Smooth muscle cell (in vitro differentiated cells): ENCODE data around the gene TRIM29. TPM values are rescaled to one million over a fixed set of nuclear protein-coding genes. Genes with fewer than 3 reads are reported as not detected.

ENCODE experiments used
- DNase-seq: peaks from one replicate; lab custom pipeline; 2025; ENCODE audit not compliant: unreplicated experiment; lab: John Stamatoyannopoulos, UW
- H2AFZ ChIP-seq: fragments of 200-600 bp; sonication (generic); 2 replicates; pipeline ENCODE4 v1.6.0; 2016; ENCODE audit warnings: antibody characterized with exemption, low read depth, mild to moderate bottlenecking
- H3F3A ChIP-seq: fragments of 200-600 bp; sonication (generic); 2 replicates; pipeline ENCODE4 v1.6.0; 2017; ENCODE audit warnings: antibody characterized with exemption, low read depth
- H3K27ac ChIP-seq: fragments of 200-600 bp; sonication (generic); 2 replicates; pipeline ENCODE4 v1.5.1; 2016; ENCODE audit warnings: low read depth, mild to moderate bottlenecking
- H3K27me3 ChIP-seq: fragments of 200-600 bp; sonication (generic); 2 replicates; pipeline ENCODE4 v1.6.1; 2016; ENCODE audit warnings: low read depth, mild to moderate bottlenecking
- H3K36me3 ChIP-seq: fragments of 200-600 bp; sonication (generic); 2 replicates; pipeline ENCODE4 v1.5.1; 2016; ENCODE audit warnings: low read depth
- H3K4me1 ChIP-seq: fragments of 200-600 bp; sonication (generic); 2 replicates; pipeline ENCODE4 v1.5.1; 2016; ENCODE audit warnings: low read depth
- H3K4me2 ChIP-seq: fragments of 200-600 bp; sonication (generic); 2 replicates; pipeline ENCODE4 v1.6.0; 2016; ENCODE audit warnings: mild to moderate bottlenecking
- H3K4me3 ChIP-seq: fragments of 200-600 bp; sonication (generic); 2 replicates; pipeline ENCODE4 v1.5.1; 2016; ENCODE audit warnings: mild to moderate bottlenecking
- H3K79me2 ChIP-seq: fragments of 200-600 bp; sonication (generic); 2 replicates; pipeline ENCODE4 v1.6.0; 2016; ENCODE audit warnings: low read depth, mild to moderate bottlenecking
- H3K9ac ChIP-seq: fragments of 200-600 bp; sonication (generic); 2 replicates; pipeline ENCODE4 v1.6.0; 2016; ENCODE audit warnings: low read depth
- H3K9me3 ChIP-seq: fragments of 200-600 bp; sonication (generic); replicated peaks from 2 replicates; pipeline ENCODE4 v1.5.1; 2016; ENCODE audit warnings: low read depth
- H4K20me1 ChIP-seq: fragments of 200-600 bp; sonication (generic); 2 replicates; pipeline ENCODE4 v1.6.0; 2016; ENCODE audit warnings: low read depth
- CTCF ChIP-seq: fragments of 200-600 bp; sonication (generic); IDR thresholded peaks from 2 replicates; pipeline ENCODE4 v1.5.1; 2017; ENCODE audit warnings: borderline replicate concordance, mild to moderate bottlenecking, antibody characterized with exemption; ENCODE audit not compliant: insufficient read depth, poor library complexity, severe bottlenecking
- WGBS: methylation state at CpG from one replicate; pipeline ENCODE4 v1.1.7; 2016; ENCODE audit warnings: low lambda C conversion rate; 5-methylcytosine and 5-hydroxymethylcytosine counted together
- polyA plus RNA-seq: library from polyadenylated mRNA; unstranded; fragments of >200 nt; fragmentation: Nextera tagmentation; extraction: Ambion mirVana; gene quantifications from 2 replicates; pipeline ENCODE4 v1.2.1, GENCODE V29; 2016
- total RNA-seq: library from RNA; depleted of rRNA; stranded (reverse); fragments of >200 nt; gene quantifications from 2 replicates; pipeline ENCODE4 v1.2.3, GENCODE V29; 2014

TRIM29 gene
- total and polyA plus RNA-seq, 2 experiments from 2014 or later, result 20.6 to 37.1 TPM

- Histone ChIP-seq H3K27ac (no peak overlapping the region), H2AFZ (no peak overlapping the region), H3F3A (no peaks in the 10 kb centered on the region), H3K4me2 (no peak overlapping the region), H3K36me3 (no peaks in the 10 kb centered on the region), H3K9me3 (no peaks in the 10 kb centered on the region), H3K4me3 (no peak overlapping the region), H3K79me2 (no peaks in the 10 kb centered on the region), H3K27me3 (peaks cover 5% of the 10 kb centered on the region), H4K20me1 (no peaks in the 10 kb centered on the region), H3K9ac (no peak overlapping the region), H3K4me1 (no peaks in the 10 kb centered on the region)
- WGBS, result 100% methylated on average over 3 of the region's 3 CpGs
- no peak for DNase-seq
- no peak for TF ChIP-seq CTCF
These were observed 47.5 kb downstream of the TRIM29 start for GRCh38 chr11:120090411-120090810.

DNA sequence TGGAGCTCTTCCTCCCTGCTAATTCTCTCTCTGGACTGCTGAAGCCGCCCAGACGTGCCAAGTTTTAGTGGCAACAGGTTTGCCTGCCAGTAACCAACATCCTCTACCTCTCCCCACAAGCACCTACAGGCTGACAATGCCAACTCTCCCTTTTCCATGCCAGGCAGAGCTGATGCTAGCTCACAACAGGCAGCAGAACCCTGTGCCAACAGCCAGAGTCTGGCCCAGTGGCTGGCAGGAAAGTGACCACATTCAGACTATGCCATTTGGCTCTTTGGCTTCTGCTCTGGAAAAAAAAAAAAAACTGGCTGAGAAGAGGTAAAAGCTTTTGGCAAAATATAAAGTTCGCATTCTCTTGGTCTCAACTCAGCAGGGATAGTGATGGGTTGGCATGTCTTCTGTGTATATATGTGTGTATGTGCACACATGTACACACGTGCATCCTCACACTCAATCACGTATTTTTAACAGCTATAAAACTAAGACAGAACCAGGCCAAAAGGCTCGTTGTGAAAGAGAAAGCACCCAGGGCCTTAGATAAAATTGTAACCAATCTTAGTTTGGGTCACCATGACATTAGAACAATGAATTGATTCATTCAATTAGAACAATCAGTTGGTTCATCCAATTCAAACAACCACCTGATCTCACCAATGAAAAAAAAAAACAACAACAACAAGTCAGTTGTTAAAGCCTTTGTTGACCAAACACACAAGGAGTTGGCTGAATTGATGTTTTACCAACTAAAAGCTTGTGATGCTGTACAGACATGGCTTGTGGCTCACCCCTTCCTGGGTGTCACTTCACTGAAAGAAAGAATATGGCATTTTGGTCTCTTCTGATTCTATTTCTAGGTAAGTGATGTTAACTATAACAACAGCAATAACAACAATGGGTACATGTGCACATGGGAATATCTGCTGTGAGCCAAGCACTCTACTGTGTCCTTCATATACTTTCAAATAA is 48.6 kb downstream of the TRIM29 start:
- H3K27me3 ChIP-seq, result peaks cover 5% of the 10 kb centered on the region
- no peak overlapping the region for H3K4me2 ChIP-seq
- H3K36me3 ChIP-seq, result no peaks in the 10 kb centered on the region
- no peak overlapping the region for H3K4me3 ChIP-seq
- no peaks in the 10 kb centered on the region for H3K79me2 ChIP-seq
- H3F3A ChIP-seq, result no peaks in the 10 kb centered on the region
- H3K4me1 ChIP-seq, result no peaks in the 10 kb centered on the region
- H4K20me1 ChIP-seq, result no peaks in the 10 kb centered on the region
- 85% methylated on average over 6 of the region's 6 CpGs for WGBS
- H3K27ac ChIP-seq, result no peak overlapping the region
- H3K9me3 ChIP-seq, result no peaks in the 10 kb centered on the region
- H3K9ac ChIP-seq, result no peak overlapping the region
- H2AFZ ChIP-seq, result no peak overlapping the region
- TF ChIP-seq CTCF, result no peak
- DNase-seq, result no peak

DNA sequence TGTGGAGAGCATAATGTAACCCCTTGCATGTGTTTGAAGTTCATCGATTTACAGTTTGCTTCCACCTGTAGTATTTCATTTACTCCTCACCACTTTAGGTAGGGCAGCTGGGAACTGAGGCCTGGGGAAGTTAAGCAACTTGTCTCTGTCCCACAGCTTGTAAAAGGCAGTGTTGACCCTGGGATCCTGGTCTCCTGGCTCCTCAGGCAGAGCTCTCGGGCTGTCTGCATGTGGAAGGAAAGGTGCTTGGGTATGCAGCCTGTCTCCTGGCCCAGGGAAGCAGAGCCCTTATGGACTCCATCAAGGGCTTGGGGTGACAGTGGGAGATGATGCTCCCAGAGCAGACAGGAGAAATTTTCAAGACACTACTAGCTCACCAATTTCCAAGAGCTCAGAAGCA is 49.9 kb downstream of the TRIM29 start:
- Histone ChIP-seq H3K27me3 (peaks cover 5% of the 10 kb centered on the region), H3K9ac (no peak overlapping the region), H3K27ac (no peak overlapping the region), H3K4me3 (no peak overlapping the region), H2AFZ (no peak overlapping the region), H3K79me2 (no peaks in the 10 kb centered on the region), H3K9me3 (no peaks in the 10 kb centered on the region), H3K36me3 (no peaks in the 10 kb centered on the region), H4K20me1 (no peaks in the 10 kb centered on the region), H3K4me2 (no peak overlapping the region), H3F3A (no peaks in the 10 kb centered on the region), H3K4me1 (no peaks in the 10 kb centered on the region)
- TF ChIP-seq CTCF, result no peak
- no peak for DNase-seq
- 93% methylated on average over 2 of the region's 2 CpGs for WGBS
